ENCODE measurements around the gene RALGAPA2.

GRCh38 chr20:20454367-20454766 lies 258.1 kb downstream of the RALGAPA2 start:
- TF ChIP-seq EZH2phosphoT487 (IDR thresholded peaks at IDR 0.05; ENCODE audit: insufficient read depth, low read depth) (no peak), EZH2 (IDR thresholded peaks at IDR 0.05; ENCODE audit: insufficient read depth, poor library complexity, severe bottlenecking) (no peak)

All from GM23248 (cell line).